ENCODE measurements around the gene ST7L.

GRCh38 chr1:112507921-112508277 lies 111.0 kb downstream of the ST7L start:
- TF ChIP-seq CTCF (IDR thresholded peaks at IDR 0.05; ENCODE audit: insufficient read depth, low read depth, low read length), result no peak
- TF ChIP-seq EZH2 (IDR thresholded peaks at IDR 0.05; ENCODE audit: insufficient read depth, low read length), result no peak

All from astrocyte (in vitro differentiated cells and primary cell).